Measurements from ENCODE around the gene PNPLA5.
"Not testable (repeated sequence)": the region's sequence is repeated elsewhere in the genome, so short reads cannot be mapped to it uniquely, and the experiment has no call there.

The PNPLA5 gene

GRCh38 chr22:43880541-43880991, 11.2 kb downstream of the PNPLA5 start:
- Mint-ChIP-seq H3K27ac (no peak overlapping the region), H3K4me3 (no peak overlapping the region), H3K4me1 (no peaks in the 10 kb centered on the region), H3K36me3 (no peaks in the 10 kb centered on the region), H3K9me3 (no peaks in the 10 kb centered on the region), H3K27me3 (peaks cover 4% of the 10 kb centered on the region)
- CTCF ChIA-PET: interaction anchor here (0.8 to 1.2 kb wide), 2 partner anchors 63 to 129 kb away, joined by 3 read pairs; no protein-coding TSS in a partner anchor
- no peak for DNase-seq

- no peak overlapping the region for H3K27ac Mint-ChIP-seq
- CTCF ChIA-PET: interaction anchor here (1.2 kb wide), 1 partner anchor 129 kb away, joined by 3 read pairs; no protein-coding TSS in a partner anchor
These were observed 11.8 kb downstream of the PNPLA5 start for GRCh38 chr22:43879901-43880540.

GRCh38 chr22:43878831-43879550, 12.8 kb downstream of the PNPLA5 start:
- Mint-ChIP-seq H3K9me3 (no peaks in the 10 kb centered on the region), H3K4me3 (no peak overlapping the region), H3K27me3 (peaks cover 5% of the 10 kb centered on the region), H3K36me3 (no peaks in the 10 kb centered on the region), H3K27ac (no peak overlapping the region), H3K4me1 (no peaks in the 10 kb centered on the region)
- CTCF ChIA-PET: interaction anchor here (1.1 kb wide), 1 partner anchor 68 kb away, joined by 3 read pairs; no protein-coding TSS in a partner anchor
- peak; percentile 10 for DNase-seq

More at GRCh38 chr22:43879901-43880540, 11.8 kb downstream of the PNPLA5 start:
- H3K36me3 Mint-ChIP-seq: no peaks in the 10 kb centered on the region
- peak; percentile 8 for DNase-seq
- H3K9me3 Mint-ChIP-seq: no peaks in the 10 kb centered on the region
- no peak overlapping the region for H3K4me3 Mint-ChIP-seq
- H3K27me3 Mint-ChIP-seq: peaks cover 4% of the 10 kb centered on the region
- no peaks in the 10 kb centered on the region for H3K4me1 Mint-ChIP-seq

- CTCF ChIA-PET: interaction anchor here (1.1 kb wide), 1 partner anchor 68 kb away, joined by 3 read pairs; no protein-coding TSS in a partner anchor
These were observed 13.6 kb downstream of the PNPLA5 start for GRCh38 chr22:43878079-43878795.

GRCh38 chr22:43876866-43877509, 14.8 kb downstream of the PNPLA5 start:
- Mint-ChIP-seq H3K27me3 (peaks cover 11% of the 10 kb centered on the region), H3K9me3 (no peaks in the 10 kb centered on the region), H3K36me3 (no peaks in the 10 kb centered on the region), H3K27ac (no peak overlapping the region), H3K4me1 (no peaks in the 10 kb centered on the region), H3K4me3 (no peak overlapping the region)
- CTCF ChIA-PET: interaction anchor here (0.9 kb wide), 1 partner anchor 8 kb away, joined by 3 read pairs; no protein-coding TSS in a partner anchor
- peak; percentile 4 for DNase-seq

More at GRCh38 chr22:43878079-43878795, 13.6 kb downstream of the PNPLA5 start:
- no peaks in the 10 kb centered on the region for H3K36me3 Mint-ChIP-seq
- peak; percentile 5 for DNase-seq
- no peaks in the 10 kb centered on the region for H3K9me3 Mint-ChIP-seq
- no peak overlapping the region for H3K27ac Mint-ChIP-seq
- H3K27me3 Mint-ChIP-seq: peaks cover 11% of the 10 kb centered on the region
- H3K4me3 Mint-ChIP-seq: no peak overlapping the region
- no peaks in the 10 kb centered on the region for H3K4me1 Mint-ChIP-seq

GRCh38 chr22:43869799-43870198, 22.0 kb downstream of the PNPLA5 start:
- H3K4me3 Mint-ChIP-seq: no peak overlapping the region
- no peaks in the 10 kb centered on the region for H3K4me1 Mint-ChIP-seq
- CTCF ChIA-PET: no interaction called here
- peaks cover 2% of the 10 kb centered on the region for H3K9me3 Mint-ChIP-seq
- no peaks in the 10 kb centered on the region for H3K36me3 Mint-ChIP-seq
- DNase-seq: no peak
- no peak overlapping the region for H3K27ac Mint-ChIP-seq
- H3K27me3 Mint-ChIP-seq: peaks cover 11% of the 10 kb centered on the region

- not testable (repeated sequence) for H3K9me3 Mint-ChIP-seq, H3K27ac Mint-ChIP-seq, H3K4me1 Mint-ChIP-seq, H3K27me3 Mint-ChIP-seq, H3K4me3 Mint-ChIP-seq, H3K36me3 Mint-ChIP-seq, DNase-seq
- CTCF ChIA-PET: interaction anchor here (1.1 kb wide), 1 partner anchor 13 kb away, joined by 5 read pairs; no protein-coding TSS in a partner anchor
These were observed 22.8 kb downstream of the PNPLA5 start for GRCh38 chr22:43869001-43869400.

- Mint-ChIP-seq H3K27ac (no peak overlapping the region), H3K36me3 (no peaks in the 10 kb centered on the region), H3K27me3 (peaks cover 10% of the 10 kb centered on the region), H3K9me3 (peaks cover 2% of the 10 kb centered on the region), H3K4me1 (no peaks in the 10 kb centered on the region), H3K4me3 (no peak overlapping the region)
- peak; percentile 68 for DNase-seq
- CTCF ChIA-PET: interaction anchor here (0.7 to 1.1 kb wide), 2 partner anchors 14 to 17 kb away, joined by 3 to 5 read pairs; no protein-coding TSS in a partner anchor
These were observed 23.8 kb downstream of the PNPLA5 start for GRCh38 chr22:43867839-43868635.

- Mint-ChIP-seq H3K36me3 (no peaks in the 10 kb centered on the region), H3K4me3 (no peak overlapping the region), H3K27ac (peak overlapping the region; percentile 14), H3K27me3 (peaks cover 57% of the 10 kb centered on the region), H3K9me3 (no peaks in the 10 kb centered on the region), H3K4me1 (peaks cover 4% of the 10 kb centered on the region)
- CTCF ChIA-PET: interaction anchor here (0.6 kb wide), 3 partner anchors 82 to 949 kb away, joined by 3 read pairs; no protein-coding TSS in a partner anchor
- peak; percentile 2 for DNase-seq
These were observed 29.0 kb downstream of the PNPLA5 start for GRCh38 chr22:43862882-43863202.

GRCh38 chr22:43862074-43862881, 29.5 kb downstream of the PNPLA5 start, which contains the start of gene SULT4A1:
SULT4A1 (minus strand) TSS chr22:43862513; CDS start chr22:43862382, 131 bp downstream.
- Mint-ChIP-seq H3K4me1 (peaks cover 4% of the 10 kb centered on the region), H3K27me3 (peaks cover 59% of the 10 kb centered on the region), H3K4me3 (no peak within 1 kb of the TSS), H3K27ac (peak within 1 kb of the TSS; percentile 14), H3K9me3 (no peaks in the 10 kb centered on the region), H3K36me3 (no peaks in the 10 kb centered on the region)
- peak; percentile 20 for DNase-seq
- CTCF ChIA-PET: interaction anchor here (0.6 kb wide), 2 partner anchors 83 to 949 kb away, joined by 3 read pairs; no protein-coding TSS in a partner anchor

- Mint-ChIP-seq H3K9me3 (no peaks in the 10 kb centered on the region), H3K36me3 (no peaks in the 10 kb centered on the region), H3K27ac (no peak overlapping the region), H3K27me3 (peaks cover 62% of the 10 kb centered on the region), H3K4me1 (peaks cover 4% of the 10 kb centered on the region), H3K4me3 (no peak overlapping the region)
- DNase-seq: peak; percentile 13
- CTCF ChIA-PET: no interaction called here
These were observed 30.3 kb downstream of the PNPLA5 start for GRCh38 chr22:43861529-43861928.

GRCh38 chr22:43860831-43861230, 31.0 kb downstream of the PNPLA5 start:
- Mint-ChIP-seq H3K4me1 (peaks cover 4% of the 10 kb centered on the region), H3K9me3 (no peaks in the 10 kb centered on the region)

More at GRCh38 chr22:43860831-43861230, 31.0 kb downstream of the PNPLA5 start:
- no peak overlapping the region for H3K4me3 Mint-ChIP-seq
- DNase-seq: no peak
- H3K36me3 Mint-ChIP-seq: no peaks in the 10 kb centered on the region
- no peak overlapping the region for H3K27ac Mint-ChIP-seq
- H3K27me3 Mint-ChIP-seq: peaks cover 62% of the 10 kb centered on the region
- CTCF ChIA-PET: no interaction called here

Measured in activated naive CD4-positive, alpha-beta T cell treated with anti-CD3 and anti-CD28 coated beads, Interleukin-2, amount 10 ng/mL, durations not matched to agents 7 days and 5 days (primary cell).